Measurements from ENCODE around the gene KCTD1. TPM values are rescaled to one million over a fixed set of nuclear protein-coding genes. Genes with fewer than 3 reads are reported as not detected.

KCTD1 gene
- polyA plus RNA-seq, 1 donor from 2014 or later = 32.0 TPM

GRCh38 chr18:26435415-26436095, 112.8 kb downstream of the KCTD1 start:
- Histone ChIP-seq H3K9me3 (ENCODE audit: low read length) (no peaks in the 10 kb centered on the region), H3K9me2 (ENCODE audit: insufficient read depth, low read length) (no peaks in the 10 kb centered on the region), H3F3A (ENCODE audit: insufficient read depth, low read length, poor library complexity, severe bottlenecking) (no peaks in the 10 kb centered on the region), H3K36me3 (ENCODE audit: insufficient read depth, low read length) (no peaks in the 10 kb centered on the region), H3K4me2 (ENCODE audit: low read length) (no peak overlapping the region), H3K27me3 (ENCODE audit: insufficient read depth, low read depth, low read length) (no peaks in the 10 kb centered on the region), H3K27ac (ENCODE audit: low read length) (no peak overlapping the region), H3K9ac (ENCODE audit: low read length) (no peak overlapping the region), H2AFZ (ENCODE audit: low read depth, low read length) (no peak overlapping the region), H3K4me3 (ENCODE audit: low read length) (no peak overlapping the region), H3K79me2 (replicated peaks; ENCODE audit: insufficient read depth, low read length) (no peaks in the 10 kb centered on the region), H4K20me1 (ENCODE audit: insufficient read depth) (no peaks in the 10 kb centered on the region)
- TF ChIP-seq SMC3 (conservative IDR thresholded peaks at IDR 0.05; ENCODE audit: poor library complexity) = no peak

- H3K36me3 ChIP-seq (ENCODE audit: insufficient read depth, low read length) = no peaks in the 10 kb centered on the region
- H3K4me3 ChIP-seq (ENCODE audit: low read length) = no peak overlapping the region
- no peaks in the 10 kb centered on the region for H3K9me2 ChIP-seq (ENCODE audit: insufficient read depth, low read length)
- no peak overlapping the region for H3K27ac ChIP-seq (ENCODE audit: low read length)
- H4K20me1 ChIP-seq (ENCODE audit: insufficient read depth) = no peaks in the 10 kb centered on the region
- no peaks in the 10 kb centered on the region for H3F3A ChIP-seq (ENCODE audit: insufficient read depth, low read length, poor library complexity, severe bottlenecking)
- H3K9ac ChIP-seq (ENCODE audit: low read length) = no peak overlapping the region
- no peaks in the 10 kb centered on the region for H3K9me3 ChIP-seq (ENCODE audit: low read length)
- no peak for TF ChIP-seq CTCF (IDR thresholded peaks at IDR 0.05; ENCODE audit: poor library complexity, severe bottlenecking)
- TF ChIP-seq POLR2AphosphoS5 (IDR thresholded peaks at IDR 0.05) = no peak
- no peak for TF ChIP-seq TAF1 (IDR thresholded peaks at IDR 0.05; ENCODE audit: low read depth)
- TF ChIP-seq SMC3 (conservative IDR thresholded peaks at IDR 0.05; ENCODE audit: poor library complexity) = no peak
- TF ChIP-seq EP300 (conservative IDR thresholded peaks at IDR 0.05; ENCODE audit: poor library complexity, severe bottlenecking) = no peak
- TF ChIP-seq RAD21 (conservative IDR thresholded peaks at IDR 0.05) = no peak
- TF ChIP-seq REST (IDR thresholded peaks at IDR 0.05; ENCODE audit: borderline replicate concordance) = no peak
- no peaks in the 10 kb centered on the region for H3K79me2 ChIP-seq (replicated peaks; ENCODE audit: insufficient read depth, low read length)
- H2AFZ ChIP-seq (ENCODE audit: low read depth, low read length) = no peak overlapping the region
- no peak overlapping the region for H3K4me2 ChIP-seq (ENCODE audit: low read length)
- no peaks in the 10 kb centered on the region for H3K27me3 ChIP-seq (ENCODE audit: insufficient read depth, low read depth, low read length)
These were observed 113.5 kb downstream of the KCTD1 start for GRCh38 chr18:26434887-26435286.

GRCh38 chr18:26432651-26433424, 115.5 kb downstream of the KCTD1 start:
- Histone ChIP-seq H3K27ac (ENCODE audit: low read length) (no peak overlapping the region), H3K27me3 (ENCODE audit: insufficient read depth, low read depth, low read length) (no peaks in the 10 kb centered on the region), H3F3A (ENCODE audit: insufficient read depth, low read length, poor library complexity, severe bottlenecking) (no peaks in the 10 kb centered on the region), H3K79me2 (replicated peaks; ENCODE audit: insufficient read depth, low read length) (no peaks in the 10 kb centered on the region), H4K20me1 (ENCODE audit: insufficient read depth) (no peaks in the 10 kb centered on the region), H3K9me2 (ENCODE audit: insufficient read depth, low read length) (no peaks in the 10 kb centered on the region), H3K4me2 (ENCODE audit: low read length) (no peak overlapping the region), H3K4me3 (ENCODE audit: low read length) (no peak overlapping the region), H3K36me3 (ENCODE audit: insufficient read depth, low read length) (no peaks in the 10 kb centered on the region), H3K9ac (ENCODE audit: low read length) (no peak overlapping the region), H2AFZ (ENCODE audit: low read depth, low read length) (no peak overlapping the region), H3K9me3 (ENCODE audit: low read length) (no peaks in the 10 kb centered on the region)
- TF ChIP-seq RAD21 (conservative IDR thresholded peaks at IDR 0.05) (no peak), SMC3 (conservative IDR thresholded peaks at IDR 0.05; ENCODE audit: poor library complexity) (no peak), POLR2AphosphoS5 (IDR thresholded peaks at IDR 0.05) (no peak)
